ENCODE results near the gene AKAP13.

- TF ChIP-seq CTCF (IDR thresholded peaks at IDR 0.05) (no peak), POLR2A (IDR thresholded peaks at IDR 0.05) (no peak)
Measured at GRCh38 chr15:85764649-85765277, 384.4 kb downstream of the AKAP13 start.
